HG03139 (cell line): Measurements from ENCODE around the gene RACGAP1.

Experiments
- ATAC-seq: cut with Tn5 transposase; IDR thresholded peaks from one replicate; pipeline ENCODE4 v1.9.1; 2021; ENCODE audit not compliant: unreplicated experiment

The RACGAP1 gene

DNA sequence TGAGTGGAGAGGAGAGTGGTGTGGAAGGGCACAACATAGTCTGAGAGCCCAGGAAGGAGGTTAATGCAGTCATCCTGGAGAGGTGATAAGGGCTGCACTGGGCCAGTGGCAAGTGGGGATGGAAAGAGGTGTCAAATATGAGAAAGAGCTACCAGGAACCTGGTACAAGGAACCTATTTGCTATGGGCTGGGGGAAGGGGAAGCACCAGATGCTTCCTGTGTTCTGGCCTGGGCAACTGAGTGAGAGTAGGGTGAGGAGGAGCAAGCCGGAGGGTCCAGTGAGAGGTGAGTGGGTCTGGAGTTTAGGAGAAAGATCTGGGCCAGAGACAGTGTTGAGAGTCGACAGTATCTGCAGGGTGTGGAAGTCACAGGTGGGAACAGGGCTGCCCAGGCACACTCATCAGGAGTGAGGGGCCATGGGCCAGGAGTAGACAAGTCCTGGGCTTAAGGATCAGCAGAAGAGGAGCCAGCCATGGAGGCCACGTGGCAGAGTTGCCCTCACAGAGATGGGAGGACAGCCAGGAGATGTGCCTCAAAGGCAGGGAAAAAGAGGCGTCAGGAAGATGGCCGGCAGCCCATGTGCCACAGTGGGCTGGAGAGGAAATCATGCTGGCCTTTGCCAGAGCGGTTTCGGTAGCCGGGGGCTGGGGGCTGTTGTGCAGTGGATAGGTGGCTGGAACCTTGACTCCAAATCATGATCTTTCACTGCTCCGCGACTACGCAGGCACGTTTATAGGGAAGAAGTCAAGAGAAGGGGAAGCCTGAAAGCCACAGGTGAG is 55.5 kb downstream of the RACGAP1 start:
- ATAC-seq = no peak

- ATAC-seq = no peak
These were observed 56.3 kb downstream of the RACGAP1 start for GRCh38 chr12:49969027-49969426.

GRCh38 chr12:49968471-49968870 is 56.8 kb downstream of the RACGAP1 start:
- no peak for ATAC-seq

- no peak for ATAC-seq
These were observed 57.5 kb downstream of the RACGAP1 start for GRCh38 chr12:49967777-49968250.

GRCh38 chr12:49967042-49967776 is 58.1 kb downstream of the RACGAP1 start:
- no peak for ATAC-seq

DNA sequence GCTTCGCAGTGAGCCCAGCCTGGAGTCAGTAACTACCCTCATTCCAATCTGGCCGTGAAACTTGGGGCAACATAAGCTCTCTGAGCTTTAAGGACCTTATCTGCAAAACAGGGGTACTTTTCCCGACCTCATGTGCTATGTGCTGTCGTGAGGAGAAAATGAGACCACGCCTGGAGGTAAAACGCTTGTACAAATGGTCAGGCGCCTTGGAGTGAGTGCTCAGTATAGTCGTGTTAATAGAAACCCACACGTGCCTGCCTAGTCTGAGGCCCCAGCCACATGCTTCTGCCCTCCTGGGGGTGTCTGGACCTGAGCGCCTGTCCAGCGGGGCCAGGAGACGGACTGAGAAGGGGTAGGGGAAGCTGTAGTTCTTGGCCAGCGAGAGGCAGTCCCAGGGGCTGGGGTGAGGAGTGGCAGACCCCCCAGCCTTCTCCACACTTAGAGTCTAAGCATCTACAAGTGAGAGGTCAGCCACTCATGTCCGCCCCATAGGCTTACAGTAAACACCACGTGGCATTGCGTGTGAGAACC is 58.7 kb downstream of the RACGAP1 start:
- no peak for ATAC-seq

- ATAC-seq = no peak
These were observed 59.5 kb downstream of the RACGAP1 start for GRCh38 chr12:49965836-49966235.

- ATAC-seq = no peak
These were observed 60.3 kb downstream of the RACGAP1 start for GRCh38 chr12:49964849-49965624.

DNA sequence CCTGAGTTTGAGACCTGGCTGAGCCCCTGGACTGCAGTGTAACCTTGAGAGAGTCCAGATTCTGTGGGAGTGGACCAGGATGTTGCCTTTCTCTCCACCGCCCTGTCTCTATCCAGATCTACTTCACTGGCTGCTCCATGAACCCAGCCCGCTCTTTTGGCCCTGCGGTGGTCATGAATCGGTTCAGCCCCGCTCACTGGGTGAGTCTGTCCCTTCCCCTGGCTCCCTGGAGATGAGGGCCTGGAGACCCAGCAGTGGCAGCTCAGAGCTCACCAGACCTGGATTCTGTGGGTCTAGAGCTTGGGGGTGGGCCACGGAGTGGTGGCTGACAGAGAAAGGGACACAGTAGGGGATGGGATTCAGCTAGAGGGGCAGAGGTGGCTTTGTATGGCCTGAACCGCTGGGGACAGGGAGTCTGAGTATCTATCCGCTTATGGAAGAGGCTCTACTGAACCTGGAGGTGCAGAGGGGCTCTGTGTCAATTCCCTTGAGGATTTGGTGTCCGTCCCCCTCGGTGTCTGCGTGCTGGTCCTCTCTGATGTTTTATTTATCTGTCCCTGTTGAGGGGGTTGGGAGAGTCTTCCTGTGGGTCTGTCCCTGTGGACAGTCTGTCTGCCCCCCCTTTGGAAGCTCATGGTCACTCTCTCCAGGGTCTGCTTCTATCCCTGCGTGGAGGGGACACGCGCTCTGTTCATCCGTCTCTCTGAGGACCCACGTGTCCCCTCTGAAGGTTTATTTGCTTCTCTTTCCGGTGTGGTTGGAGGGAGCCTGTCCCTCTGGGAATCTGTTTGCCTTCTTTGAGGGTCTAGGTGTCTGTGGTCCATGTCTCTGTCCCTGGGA is 61.1 kb downstream of the RACGAP1 start:
- no peak for ATAC-seq

DNA sequence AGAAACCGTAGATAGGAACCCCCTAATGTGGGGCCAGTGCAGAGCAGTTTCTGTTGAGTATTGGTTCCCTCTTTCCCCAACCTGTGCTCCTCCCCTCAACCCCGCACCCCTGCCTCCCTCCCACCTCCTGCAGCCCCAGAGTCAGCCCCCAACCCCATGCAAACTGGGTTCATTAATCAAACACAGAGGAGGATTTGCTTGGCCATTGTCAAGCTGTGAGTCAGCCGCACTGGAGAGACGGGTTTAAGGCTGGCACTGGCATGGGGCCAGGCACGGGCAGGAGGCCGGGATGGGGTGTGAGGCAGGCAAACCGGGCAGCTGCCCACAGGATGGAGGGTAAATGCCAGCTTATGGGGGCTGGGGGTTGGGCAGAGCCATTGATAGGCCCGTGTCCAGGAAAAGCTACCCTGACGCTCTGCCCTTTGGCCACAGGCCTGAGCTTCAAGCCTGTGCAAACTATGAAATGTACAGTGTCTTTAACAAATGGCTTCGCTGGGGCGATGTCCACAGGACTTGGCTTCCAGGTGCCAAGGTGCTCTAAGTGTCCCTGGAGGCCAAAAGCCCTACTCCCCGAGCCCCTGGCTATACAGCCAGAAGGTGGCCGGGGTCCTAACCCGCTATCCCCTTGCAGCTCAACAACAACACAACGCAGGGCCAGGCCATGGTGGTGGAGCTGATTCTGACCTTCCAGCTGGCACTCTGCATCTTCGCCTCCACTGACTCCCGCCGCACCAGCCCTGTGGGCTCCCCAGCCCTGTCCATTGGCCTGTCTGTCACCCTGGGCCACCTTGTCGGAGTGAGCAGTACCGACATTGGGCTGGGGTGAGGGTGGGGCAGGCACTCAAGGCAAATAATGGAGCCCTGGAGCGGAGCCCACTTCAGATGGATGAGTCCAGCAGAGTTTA is 62.2 kb downstream of the RACGAP1 start:
- no peak for ATAC-seq

GRCh38 chr12:49961993-49962764 is 63.1 kb downstream of the RACGAP1 start:
- no peak for ATAC-seq

- no peak for ATAC-seq
These were observed 64.0 kb downstream of the RACGAP1 start, which contains the start of gene AQP5 for GRCh38 chr12:49961111-49961922. AQP5 (plus strand) TSS chr12:49961872; CDS start chr12:49962018, 146 bp downstream.

DNA sequence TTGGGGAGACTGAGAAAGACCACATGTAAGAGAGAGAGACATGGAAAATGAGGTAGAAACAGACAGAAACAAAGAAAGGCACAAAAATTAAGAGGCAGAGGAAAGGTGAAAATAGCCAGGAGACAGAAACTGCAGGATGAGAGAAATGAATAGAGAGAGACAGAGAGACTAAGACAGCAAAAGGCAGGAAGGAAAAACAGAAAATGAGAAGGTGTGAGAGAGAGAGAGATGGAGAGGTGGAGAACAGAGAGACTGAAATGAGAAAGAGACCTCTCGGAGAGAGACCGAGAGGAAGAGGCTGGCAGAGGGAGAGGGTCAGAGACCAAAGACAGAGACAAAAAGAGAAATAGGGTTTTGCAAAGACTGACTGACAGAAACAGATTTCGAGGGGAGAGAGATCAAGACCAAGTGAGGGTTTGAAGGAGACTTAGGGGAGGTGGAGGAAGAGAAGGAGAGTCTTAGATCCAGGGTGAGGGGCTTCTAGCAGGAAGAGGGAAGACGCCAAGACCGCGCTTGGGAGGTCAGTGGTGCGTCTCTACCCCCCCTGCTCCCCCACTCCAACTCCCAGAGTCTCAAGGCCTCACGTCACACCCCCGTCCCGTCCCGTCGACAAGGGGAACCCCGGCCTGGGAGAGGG is 64.7 kb downstream of the RACGAP1 start:
- ATAC-seq = no peak

DNA sequence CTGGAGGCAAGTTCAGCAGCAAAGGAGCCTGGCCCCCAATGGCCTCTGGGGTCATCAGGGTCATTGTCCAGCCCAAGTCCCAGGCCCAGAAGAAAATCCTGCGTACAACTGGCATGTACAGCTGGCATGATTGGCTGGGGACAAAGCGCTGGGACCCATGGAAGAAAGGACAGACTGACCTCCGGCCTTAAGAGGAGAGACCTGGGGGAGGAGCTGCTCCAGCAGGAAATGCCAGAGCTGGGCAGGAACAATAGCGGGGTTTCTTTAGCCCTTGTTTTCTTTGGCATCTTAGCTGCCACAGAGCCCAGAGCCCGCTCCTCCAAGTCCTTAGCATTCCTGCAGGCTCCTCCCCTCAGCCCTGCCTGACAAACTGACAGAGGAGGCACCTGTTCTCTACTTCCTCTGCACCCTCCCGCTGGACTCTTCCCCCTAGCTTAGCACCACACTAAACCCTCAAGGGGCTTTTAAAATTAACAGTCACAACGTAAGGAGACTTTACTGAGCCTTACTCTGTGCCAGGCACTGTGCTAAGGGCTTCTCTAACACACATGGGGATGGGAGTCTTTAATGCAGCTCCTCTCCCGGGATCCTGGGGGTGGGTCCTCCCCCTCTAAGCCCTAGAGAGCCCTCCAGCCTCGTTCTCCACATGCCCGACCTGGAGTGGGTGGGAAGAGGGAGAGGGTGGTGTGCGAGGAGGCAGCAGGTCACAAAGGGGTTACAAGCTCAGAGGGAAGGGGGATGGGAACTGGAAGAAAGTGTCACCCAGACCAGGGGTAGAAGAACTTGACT is 65.4 kb downstream of the RACGAP1 start:
- no peak for ATAC-seq

DNA sequence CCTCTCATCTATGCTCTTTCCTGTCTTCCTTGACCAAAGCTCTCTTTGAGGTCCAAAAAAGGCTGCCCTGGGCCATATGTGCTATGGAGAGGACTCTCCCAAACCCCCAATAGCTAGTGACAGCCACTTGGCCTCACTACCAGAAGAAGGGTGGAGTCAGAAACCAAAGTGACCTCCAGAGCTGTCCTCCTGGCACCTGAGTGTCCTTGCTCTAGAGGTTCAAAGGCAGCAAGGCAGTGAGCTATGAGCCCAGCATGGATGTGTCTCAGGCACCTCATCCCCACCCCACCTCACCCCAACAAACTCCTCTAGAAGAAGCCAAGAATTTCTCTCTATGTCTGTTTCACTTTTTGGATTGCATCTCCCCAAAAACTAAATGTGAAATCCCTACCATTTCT is 67.7 kb downstream of the RACGAP1 start:
- ATAC-seq = no peak
